Measurements from ENCODE around the gene GSDMA. TPM values are rescaled to one million over a fixed set of nuclear protein-coding genes. Genes with fewer than 3 reads are reported as not detected.
A peak's percentile ranks its signal among the peaks of the same experiment; 100 is the strongest.

GSDMA gene
- total and polyA plus RNA-seq, 10 of the 15 experiments (the other 5 are each of a cell fraction or from before 2014, with no cell fraction given) = 0.04 to 0.11 TPM; not detected in 8

DNA sequence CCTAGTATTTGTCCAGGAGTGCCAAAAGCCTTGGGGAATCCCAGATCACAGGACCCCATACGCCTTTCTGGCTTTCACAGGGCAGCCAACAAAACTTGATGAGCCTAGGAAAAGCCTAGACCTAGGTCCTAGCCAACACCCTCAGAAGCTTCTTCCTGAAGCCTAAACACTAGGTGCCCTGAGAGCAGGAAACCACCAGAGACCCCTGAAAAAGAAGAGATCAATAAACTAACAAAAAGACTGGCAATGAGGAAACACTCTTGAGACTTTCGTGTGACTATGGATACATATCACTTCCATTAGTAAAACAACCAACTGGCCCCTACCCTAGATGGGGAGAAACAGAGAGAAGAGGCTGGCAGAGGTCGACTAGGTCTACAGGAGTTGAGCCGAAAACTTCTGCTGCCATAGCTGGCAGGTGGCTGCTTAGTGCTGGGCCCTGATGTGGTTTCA is 36.6 kb upstream of the GSDMA start:
- no peaks in the 10 kb centered on the region for H3K9me3 ChIP-seq (replicated peaks; ENCODE audit: control insufficient read depth, insufficient read depth, low read length)
- intact Hi-C loops (cut with micrococcal nuclease; ENCODE audit: unreplicated experiment) (loop anchor here (2.0 to 5.0 kb wide), 3 partner anchors 33 to 169 kb away; partner anchors contain the start of gene PSMD3), in situ Hi-C loops (cut with MboI) (no loop called here)
- H3K9ac ChIP-seq (ENCODE audit: control insufficient read depth, insufficient read depth, low read length) = peak overlapping the region; percentile 83
- TF ChIP-seq FOXM1 (IDR thresholded peaks at IDR 0.05; ENCODE audit: low read depth, low read length) (no peak), MYB (IDR thresholded peaks at IDR 0.05; ENCODE audit: borderline replicate concordance, low read depth, low read length) (no peak), TCF12 (IDR thresholded peaks at IDR 0.05; ENCODE audit: low read depth, low read length) (0 out of 2 replicates have a peak, but pooled peaks have one; percentile 52), NFYB (IDR thresholded peaks at IDR 0.05; ENCODE audit: insufficient read depth, low read depth, low read length) (no peak), MYC (IDR thresholded peaks at IDR 0.05; ENCODE audit: insufficient read depth, insufficient read length, insufficient replicate concordance, low read length, severe bottlenecking) (no peak), ETV6 (conservative IDR thresholded peaks at IDR 0.05 in 1 of 2, IDR thresholded peaks at IDR 0.05 in 1 of 2; ENCODE audit: borderline replicate concordance in 1 of 2, low read depth in 1 of 2) (peak in 1 of 2 experiments; percentile 10; a peak in 1 of 4 replicates), SMAD1 (IDR thresholded peaks at IDR 0.05; ENCODE audit: low read depth, partially characterized antibody) (no peak)
- TF ChIP-seq, protein P1, sequence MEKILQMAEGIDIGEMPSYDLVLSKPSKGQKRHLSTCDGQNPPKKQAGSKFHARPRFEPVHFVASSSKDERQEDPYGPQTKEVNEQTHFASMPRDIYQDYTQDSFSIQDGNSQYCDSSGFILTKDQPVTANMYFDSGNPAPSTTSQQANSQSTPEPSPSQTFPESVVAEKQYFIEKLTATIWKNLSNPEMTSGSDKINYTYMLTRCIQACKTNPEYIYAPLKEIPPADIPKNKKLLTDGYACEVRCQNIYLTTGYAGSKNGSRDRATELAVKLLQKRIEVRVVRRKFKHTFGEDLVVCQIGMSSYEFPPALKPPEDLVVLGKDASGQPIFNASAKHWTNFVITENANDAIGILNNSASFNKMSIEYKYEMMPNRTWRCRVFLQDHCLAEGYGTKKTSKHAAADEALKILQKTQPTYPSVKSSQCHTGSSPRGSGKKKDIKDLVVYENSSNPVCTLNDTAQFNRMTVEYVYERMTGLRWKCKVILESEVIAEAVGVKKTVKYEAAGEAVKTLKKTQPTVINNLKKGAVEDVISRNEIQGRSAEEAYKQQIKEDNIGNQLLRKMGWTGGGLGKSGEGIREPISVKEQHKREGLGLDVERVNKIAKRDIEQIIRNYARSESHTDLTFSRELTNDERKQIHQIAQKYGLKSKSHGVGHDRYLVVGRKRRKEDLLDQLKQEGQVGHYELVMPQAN (conservative IDR thresholded peaks at IDR 0.05) = no peak
- TF ChIP-seq, protein P2, sequence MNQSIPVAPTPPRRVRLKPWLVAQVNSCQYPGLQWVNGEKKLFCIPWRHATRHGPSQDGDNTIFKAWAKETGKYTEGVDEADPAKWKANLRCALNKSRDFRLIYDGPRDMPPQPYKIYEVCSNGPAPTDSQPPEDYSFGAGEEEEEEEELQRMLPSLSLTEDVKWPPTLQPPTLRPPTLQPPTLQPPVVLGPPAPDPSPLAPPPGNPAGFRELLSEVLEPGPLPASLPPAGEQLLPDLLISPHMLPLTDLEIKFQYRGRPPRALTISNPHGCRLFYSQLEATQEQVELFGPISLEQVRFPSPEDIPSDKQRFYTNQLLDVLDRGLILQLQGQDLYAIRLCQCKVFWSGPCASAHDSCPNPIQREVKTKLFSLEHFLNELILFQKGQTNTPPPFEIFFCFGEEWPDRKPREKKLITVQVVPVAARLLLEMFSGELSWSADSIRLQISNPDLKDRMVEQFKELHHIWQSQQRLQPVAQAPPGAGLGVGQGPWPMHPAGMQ (IDR thresholded peaks at IDR 0.05; ENCODE audit: borderline replicate concordance) = no peak
- TF ChIP-seq, protein P3, sequence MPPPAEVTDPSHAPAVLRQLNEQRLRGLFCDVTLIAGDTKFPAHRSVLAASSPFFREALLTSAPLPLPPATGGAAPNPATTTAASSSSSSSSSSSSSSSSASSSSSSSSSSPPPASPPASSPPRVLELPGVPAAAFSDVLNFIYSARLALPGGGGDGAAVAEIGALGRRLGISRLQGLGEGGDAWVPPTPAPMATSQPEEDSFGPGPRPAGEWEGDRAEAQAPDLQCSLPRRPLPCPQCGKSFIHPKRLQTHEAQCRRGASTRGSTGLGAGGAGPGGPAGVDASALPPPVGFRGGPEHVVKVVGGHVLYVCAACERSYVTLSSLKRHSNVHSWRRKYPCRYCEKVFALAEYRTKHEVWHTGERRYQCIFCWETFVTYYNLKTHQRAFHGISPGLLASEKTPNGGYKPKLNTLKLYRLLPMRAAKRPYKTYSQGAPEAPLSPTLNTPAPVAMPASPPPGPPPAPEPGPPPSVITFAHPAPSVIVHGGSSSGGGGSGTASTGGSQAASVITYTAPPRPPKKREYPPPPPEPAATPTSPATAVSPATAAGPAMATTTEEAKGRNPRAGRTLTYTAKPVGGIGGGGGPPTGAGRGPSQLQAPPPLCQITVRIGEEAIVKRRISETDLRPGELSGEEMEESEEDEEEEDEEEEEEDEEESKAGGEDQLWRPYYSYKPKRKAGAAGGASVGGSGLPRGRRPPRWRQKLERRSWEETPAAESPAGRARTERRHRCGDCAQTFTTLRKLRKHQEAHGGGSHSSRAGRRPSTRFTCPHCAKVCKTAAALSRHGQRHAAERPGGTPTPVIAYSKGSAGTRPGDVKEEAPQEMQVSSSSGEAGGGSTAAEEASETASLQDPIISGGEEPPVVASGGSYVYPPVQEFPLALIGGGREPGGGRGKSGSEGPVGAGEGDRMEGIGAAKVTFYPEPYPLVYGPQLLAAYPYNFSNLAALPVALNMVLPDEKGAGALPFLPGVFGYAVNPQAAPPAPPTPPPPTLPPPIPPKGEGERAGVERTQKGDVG (CRISPR knock-in tag; IDR thresholded peaks at IDR 0.05) = no peak
- CTCF ChIA-PET = interaction anchor here (0.6 to 2.2 kb wide), 8 partner anchors 10 to 61 kb away, joined by 3 to 12 read pairs (median 4); partner anchors contain the start of gene PSMD3
- 15% methylated on average over 4 of the region's 4 CpGs for WGBS (ENCODE audit: insufficient coverage, insufficient replicate concordance, low lambda C conversion rate, missing lambda C conversion rate)
- RAD21 ChIA-PET (ENCODE audit: unreplicated experiment) = interaction anchor here (0.9 to 4.2 kb wide), 7 partner anchors 10 to 171 kb away, joined by 4 to 35 read pairs (median 6); partner anchors contain the start of gene PSMD3
- FAIRE-seq (no peak), ATAC-seq (no peak), DNase-seq (ENCODE audit: low read depth, low spot score) (no peak)
- SMC1A ChIA-PET (ENCODE audit: uncharacterized antibody, unreplicated experiment) = interaction anchor here (1.0 to 5.7 kb wide), 6 partner anchors 11 to 150 kb away, joined by 3 to 46 read pairs (median 6); no protein-coding TSS in a partner anchor
- H3K27ac ChIP-seq (ENCODE audit: control insufficient read depth, insufficient read depth) = peak overlapping the region; percentile 82
- no peaks in the 10 kb centered on the region for H4K20me1 ChIP-seq (ENCODE audit: control insufficient read depth, insufficient read depth)
- no peaks in the 10 kb centered on the region for H3K27me3 ChIP-seq (replicated peaks in 1 of 2; ENCODE audit: control insufficient read depth in 2 of 2, insufficient read depth in 2 of 2, low read length in 1 of 2)
- H3K36me3 ChIP-seq (ENCODE audit: control insufficient read depth in 2 of 2, insufficient read depth in 2 of 2, low read length in 1 of 2) = peaks cover 8 to 13% of the 10 kb centered on the region in 2 experiments; a peak in 3 of 4 replicates
- peaks cover 34% of the 10 kb centered on the region for H3K4me1 ChIP-seq (ENCODE audit: control insufficient read depth, insufficient read depth, low read length)
- peak overlapping the region; percentile 87 for H3K4me3 ChIP-seq
- peaks cover 56% of the 10 kb centered on the region for H3K79me2 ChIP-seq (ENCODE audit: control insufficient read depth, insufficient read depth, low read length)
- POLR2A ChIA-PET = interaction anchor here (0.6 to 6.4 kb wide), 12 partner anchors 8 to 371 kb away, joined by 3 to 64 read pairs (median 4); no protein-coding TSS in a partner anchor
- H3K4me2 ChIP-seq (ENCODE audit: control insufficient read depth, insufficient read depth) = peak overlapping the region; percentile 89
- BruUV-seq (replicated peaks) = no TSS peak
- H2AFZ ChIP-seq (ENCODE audit: control insufficient read depth, low read depth, low read length) = no peak overlapping the region

All from GM12878 (cell line).